Activated T-cell treated with anti-CD3 and anti-CD28 coated beads for 4 hours (primary cell): ENCODE measurements around the gene ADAMTS12.

Experiments used
- DNase-seq: peaks from one replicate; pipeline ENCODE4 v3.0.0-alpha.2; 2020

Gene ADAMTS12

DNA sequence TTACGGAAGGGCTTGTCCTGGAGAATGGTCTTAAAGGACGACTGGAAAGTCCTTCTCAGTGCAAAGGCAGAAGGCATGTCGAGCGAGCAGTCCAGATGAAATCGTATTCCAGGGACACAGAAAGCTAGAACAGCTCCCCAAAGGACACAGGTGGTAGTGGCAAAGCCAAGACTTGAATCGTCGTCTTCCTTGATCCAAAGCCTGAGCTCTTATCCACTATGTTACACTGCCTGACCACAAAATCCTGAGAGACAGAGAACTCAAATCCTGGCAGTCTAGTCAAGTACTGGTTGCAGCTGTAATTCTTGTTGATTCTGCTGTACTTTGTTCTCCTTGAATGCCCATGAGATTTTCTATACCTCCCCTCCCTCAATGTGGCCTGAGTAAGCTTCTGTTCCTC, 252.3 kb downstream of the ADAMTS12 start:
- no peak for DNase-seq

DNA sequence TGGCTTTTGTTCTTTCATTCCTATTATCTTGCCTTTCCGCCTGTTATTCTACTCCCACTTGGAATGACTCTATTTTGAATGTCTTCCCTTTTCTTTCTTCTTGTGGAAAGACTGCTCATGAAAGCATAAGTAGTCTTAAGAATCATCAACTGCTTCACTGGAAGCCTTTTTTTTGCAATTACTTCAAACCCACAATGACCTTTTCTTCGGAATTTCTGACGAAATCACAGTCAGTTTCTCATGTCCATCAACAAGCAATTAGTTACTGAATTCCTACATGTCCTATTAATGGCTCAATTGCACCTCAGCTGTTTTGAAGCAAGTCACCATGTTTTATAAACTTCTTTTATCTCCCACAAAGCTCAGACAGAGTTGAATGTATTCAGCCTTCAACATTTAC, 254.8 kb downstream of the ADAMTS12 start:
- DNase-seq: no peak

DNA sequence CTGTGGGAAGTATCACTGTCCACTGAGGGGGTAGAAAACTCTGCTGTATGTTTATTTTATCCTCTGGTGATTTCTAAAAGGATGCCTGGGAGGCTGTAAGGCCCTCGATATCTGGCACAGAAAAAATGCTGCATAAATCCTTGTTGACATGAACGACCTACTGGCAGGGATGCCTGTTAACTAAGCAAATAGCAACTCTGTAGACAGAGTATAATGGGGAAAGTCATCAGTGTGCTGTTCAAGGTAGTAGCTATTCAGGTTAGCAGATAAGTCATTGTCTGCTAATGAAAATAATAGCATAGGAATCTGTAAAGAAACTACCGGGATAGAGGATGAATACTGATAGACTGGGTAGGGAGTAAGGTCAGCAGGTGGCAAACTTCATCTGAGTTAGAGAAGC, 256.2 kb downstream of the ADAMTS12 start:
- DNase-seq: no peak

DNA sequence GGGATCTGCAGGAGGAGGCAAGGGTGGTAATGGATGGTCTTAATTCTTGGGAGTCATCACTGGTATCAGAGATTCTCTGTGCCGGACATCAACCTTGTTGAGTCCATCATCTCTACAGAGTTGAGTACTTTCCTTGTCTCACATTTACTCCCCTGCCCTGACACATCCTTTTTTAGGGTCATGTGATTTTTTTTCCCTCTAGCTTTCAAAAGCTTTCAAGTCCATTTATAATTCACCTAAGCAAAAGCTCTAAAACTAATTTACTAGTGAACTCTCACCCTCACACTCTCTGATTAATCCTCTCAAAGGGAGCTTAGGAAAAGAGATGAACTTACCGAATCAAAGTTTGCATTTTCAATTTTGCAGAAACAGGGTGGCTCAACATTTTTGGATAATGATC, 258.1 kb downstream of the ADAMTS12 start:
- no peak for DNase-seq

DNA sequence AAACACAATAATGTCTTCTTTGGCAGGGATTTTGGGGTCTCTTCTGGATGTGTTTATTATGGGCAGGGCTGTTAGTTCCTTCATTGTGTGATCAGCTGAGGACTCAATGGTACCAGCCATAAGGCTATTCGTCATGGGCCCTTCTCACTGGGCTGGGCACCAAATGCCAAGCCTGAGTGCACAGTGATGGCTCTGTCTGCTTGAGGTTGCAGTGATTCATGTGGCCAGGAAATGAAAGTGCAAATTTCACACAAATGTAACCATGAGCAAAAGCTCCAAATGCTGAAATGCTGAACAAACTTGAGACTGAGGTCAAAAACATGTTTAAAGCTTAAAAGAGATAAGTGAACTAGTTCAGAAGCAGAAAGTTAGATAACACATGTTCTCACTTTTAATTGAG, 260.0 kb downstream of the ADAMTS12 start:
- no peak for DNase-seq

DNA sequence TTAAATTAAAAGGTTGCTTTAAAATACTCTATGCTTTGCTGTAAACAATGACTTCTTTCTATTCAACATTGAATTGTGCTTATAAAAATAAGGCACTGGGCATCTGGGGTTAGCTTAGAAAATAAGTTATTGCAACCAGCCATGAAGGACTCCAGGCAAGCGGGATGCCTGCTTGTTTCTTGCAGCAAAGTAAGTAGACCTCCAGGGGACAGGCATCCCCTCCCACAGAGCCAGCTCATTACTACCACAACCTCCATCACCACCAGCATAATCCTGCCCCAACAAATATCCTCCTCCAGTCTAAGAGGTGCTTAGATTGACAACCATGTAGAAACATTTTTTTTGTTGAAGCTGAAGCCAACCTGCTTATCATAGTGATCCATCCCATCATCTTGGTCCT, 260.7 kb downstream of the ADAMTS12 start:
- DNase-seq: no peak

DNA sequence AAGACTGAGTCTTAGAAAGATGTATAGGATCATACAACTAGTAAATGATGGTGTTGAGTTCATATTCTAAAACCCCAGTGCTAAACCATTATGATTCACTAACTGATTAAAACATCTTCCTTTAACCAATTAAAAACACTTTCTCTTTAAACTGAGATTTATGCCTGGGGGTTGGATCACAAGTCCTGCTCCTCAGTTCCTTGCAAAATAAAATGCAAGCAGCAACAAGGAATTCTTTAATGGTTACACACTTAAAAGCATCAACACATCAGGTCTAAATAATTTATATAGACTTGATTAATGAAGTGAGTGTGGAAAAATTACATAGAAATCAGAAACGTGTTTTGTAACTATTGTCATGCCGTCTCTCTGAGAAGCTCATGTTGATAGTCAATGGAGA, 261.8 kb downstream of the ADAMTS12 start:
- no peak for DNase-seq

DNA sequence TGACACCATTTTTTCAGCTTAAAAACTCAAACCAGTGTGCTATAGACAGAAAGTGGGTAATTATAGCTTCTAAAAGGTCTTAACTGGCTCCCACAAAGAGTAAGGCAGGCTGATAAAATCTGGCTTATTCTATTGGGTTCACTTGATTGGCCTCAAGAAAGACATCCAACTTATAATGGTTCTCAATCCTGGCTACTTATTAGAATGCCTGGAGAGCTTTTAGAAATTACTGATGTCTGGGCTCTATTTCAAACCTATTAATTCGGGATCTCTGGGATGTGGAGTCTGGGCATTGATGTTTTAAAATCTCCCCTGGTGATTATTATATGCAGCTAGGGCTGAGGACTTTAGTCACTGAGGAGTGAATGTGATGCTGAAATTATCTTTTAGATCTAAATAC, 263.0 kb downstream of the ADAMTS12 start:
- no peak for DNase-seq

DNA sequence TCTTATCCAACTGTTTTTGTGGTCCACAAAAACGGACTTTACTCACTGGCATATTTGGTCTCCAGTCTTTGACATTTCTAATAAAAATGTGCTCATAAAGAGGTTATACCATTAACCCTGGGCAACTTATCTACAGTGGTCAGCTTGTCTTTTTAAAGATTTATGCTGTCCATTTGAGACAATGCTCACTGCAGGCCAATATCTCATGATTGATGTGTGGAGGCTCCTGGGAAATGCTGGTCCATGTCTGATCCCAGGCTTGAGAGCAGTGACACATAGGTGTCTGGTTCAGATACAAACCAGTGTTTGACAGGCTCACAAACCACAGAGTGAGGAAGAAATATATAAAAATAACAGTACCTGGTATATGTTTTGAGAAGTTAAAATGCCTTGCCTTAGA, 270.3 kb downstream of the ADAMTS12 start:
- DNase-seq: no peak

DNA sequence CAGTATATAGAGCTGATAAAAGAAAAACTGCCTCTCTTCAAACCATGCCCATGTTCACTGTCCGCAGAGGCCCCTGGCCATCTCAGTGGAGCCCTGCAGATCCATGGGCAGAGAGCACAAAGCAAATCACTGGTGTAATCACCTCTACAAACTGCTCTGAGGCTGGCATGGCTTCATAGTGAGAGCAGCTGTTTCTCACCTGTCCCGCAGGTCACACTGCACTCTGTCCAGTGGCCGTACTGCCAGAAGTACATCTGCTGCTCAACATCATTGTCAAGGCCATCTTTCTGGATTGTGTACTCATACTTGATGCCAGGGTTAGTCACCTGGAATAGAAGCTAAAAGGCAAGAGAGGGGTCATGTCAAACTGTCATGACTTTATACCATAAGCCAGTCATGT, 277.8 kb downstream of the ADAMTS12 start:
- DNase-seq: no peak

DNA sequence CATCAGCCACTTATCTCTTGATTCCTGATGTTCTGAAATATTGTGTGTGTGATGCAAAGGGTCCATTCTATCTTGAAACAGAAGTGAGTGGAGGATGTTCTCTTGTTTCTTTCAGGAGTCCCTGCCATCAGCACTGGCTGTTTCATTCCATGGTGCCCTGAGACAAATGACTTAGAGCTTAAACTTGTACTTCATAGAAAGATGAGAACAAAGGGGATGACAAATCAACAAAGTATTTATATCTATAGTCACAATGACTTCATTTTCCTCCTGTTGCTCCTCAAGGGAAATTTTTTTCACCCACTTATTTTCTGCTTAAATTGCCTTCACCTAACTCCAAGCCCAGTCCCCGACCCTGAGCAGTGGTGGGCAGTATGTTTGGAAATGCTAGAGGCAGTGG, 279.4 kb downstream of the ADAMTS12 start:
- no peak for DNase-seq

DNA sequence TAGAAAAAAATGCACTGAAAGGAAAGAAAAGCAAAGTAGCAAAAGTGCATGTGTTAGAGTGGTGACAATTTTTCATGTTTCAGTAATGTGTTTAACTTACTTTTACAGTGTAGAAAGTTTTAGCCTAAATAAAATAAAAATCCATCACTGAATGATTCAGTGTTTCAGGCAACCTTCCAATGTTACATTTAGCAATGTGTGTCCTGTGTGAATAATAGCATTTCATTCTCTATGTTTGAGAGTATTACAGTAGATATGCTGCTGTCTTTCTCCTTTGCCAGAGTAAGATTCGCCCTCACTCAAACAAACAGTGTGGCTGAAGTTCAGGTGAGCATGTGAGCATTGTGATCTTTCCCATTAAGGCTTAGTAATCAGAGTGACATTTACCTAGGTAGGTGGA, 279.9 kb downstream of the ADAMTS12 start:
- no peak for DNase-seq

DNA sequence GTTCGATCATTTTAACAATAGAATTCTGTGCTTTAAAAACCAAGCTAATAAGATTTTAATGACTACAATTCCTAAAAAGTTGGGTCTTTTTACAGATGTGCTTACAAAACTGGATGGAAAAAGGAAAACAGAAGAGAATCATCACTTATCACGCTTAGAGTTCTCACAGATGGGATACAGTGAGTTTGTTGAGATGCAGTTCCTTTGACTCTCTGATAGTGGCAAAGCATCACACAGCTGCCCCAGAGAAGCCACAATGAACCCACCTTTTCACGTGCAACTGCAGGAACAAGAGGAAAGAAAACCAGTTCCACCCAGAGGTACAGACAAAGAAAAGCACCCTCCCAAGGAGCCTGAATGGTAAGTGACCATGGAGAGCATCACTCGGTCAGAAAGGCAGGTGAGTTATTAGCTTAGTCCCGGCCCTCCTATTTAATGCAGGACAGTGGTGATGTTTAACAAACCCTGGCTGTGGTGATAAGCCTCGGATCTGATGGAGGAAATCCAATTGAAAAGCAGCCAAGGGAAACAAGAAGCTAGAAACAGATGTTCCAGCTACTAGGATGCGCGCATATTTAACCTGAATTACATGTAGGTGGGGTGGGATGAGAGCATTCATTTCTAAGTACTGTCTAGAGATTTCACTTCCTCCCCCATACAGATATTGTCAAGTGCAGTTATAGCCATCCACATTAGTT, 283.3 kb downstream of the ADAMTS12 start:
- no peak for DNase-seq

DNA sequence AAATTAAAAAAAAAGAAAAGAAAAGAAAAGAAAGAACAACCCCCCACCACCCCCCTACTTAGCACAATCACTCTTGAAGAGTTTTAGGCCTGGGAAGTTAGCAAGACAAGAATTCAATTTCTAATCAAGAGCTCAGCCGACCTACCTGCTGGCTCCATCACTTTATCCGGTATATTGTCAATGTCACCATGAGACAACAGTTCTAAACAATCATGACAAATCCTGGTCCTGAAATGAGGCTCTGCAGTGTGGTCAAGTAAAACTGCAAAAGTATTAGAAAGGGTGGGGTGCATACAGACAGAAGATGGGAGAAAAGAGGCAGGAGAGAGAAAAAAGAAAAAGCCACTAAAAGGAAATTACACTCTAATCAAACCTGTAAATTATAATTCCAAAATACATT, 287.3 kb downstream of the ADAMTS12 start:
- DNase-seq: no peak

DNA sequence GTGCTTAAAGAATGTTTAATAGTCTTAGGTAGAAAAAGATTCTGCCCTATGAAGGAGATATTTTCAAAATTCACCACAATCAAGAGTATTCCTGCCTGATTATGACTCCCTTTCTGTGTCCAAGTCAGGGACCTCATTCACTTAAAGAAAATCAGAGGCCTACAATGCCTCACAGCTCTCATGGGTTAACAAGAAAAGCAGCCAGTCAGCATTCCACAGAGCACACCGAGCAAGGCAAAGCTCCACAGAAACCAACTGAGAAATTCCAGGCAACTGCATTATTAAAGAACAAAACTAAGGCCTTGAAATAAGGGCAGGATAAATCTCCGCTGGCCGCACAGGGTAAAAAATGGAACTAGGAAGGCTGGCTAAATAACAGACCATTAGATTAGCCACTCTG, 289.9 kb downstream of the ADAMTS12 start:
- DNase-seq: no peak

DNA sequence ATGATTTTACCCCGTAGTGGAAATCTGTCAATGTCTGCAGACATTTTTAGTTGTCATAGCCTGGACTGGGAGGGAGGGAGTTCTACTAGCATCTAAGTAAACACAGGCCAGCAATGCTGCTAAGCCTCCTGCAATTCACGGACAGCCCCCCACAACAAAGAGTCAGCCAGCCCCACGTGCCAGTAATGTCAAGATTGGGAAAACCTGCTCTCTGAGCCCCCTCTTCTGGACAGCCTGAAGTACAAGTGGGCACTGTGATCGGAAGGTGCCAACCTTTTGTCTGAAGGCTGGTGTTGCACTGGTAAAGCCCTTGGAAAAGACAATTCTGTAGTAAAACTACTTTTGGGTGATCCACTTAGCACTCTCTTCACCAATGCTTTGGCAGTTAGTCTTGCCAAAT, 296.5 kb downstream of the ADAMTS12 start:
- DNase-seq: no peak

DNA sequence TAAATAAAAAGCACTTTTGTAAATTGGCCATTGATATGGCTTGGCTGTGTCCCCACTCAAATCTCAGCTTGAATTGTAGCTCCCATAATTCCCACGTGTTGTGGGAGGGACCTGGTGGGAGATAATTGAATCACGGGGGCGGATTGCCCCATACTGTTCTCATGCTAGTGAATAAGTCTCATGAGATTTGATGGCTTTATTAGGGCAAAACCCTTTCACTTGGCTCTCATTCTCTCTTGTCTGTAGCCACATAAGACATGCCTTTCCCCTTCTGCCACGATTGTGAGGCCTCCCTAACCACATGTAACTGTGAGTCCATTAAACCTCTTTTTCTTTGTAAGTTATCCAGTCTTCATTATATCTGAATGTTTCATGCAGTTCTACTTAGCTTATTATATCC, 297.8 kb downstream of the ADAMTS12 start:
- DNase-seq: no peak

DNA sequence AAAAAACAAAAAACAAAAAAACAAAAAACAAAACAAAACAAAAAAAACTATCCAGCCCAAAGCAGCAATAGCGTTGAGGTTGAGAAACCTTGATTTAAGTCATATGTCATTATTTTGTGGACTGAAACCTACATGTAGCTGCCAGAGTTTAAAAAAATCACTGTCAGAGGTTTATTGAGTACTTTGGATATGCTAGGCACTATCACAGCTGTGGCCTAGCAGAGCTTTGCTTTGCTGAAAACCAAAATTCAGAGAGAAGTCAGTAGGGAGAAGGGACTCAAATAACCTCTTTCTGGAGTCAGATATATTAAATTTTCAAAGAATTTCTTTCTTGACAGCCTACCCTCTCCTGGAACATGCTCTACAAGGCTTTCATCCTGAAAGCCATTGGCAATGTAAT, 299.5 kb downstream of the ADAMTS12 start:
- DNase-seq: no peak

DNA sequence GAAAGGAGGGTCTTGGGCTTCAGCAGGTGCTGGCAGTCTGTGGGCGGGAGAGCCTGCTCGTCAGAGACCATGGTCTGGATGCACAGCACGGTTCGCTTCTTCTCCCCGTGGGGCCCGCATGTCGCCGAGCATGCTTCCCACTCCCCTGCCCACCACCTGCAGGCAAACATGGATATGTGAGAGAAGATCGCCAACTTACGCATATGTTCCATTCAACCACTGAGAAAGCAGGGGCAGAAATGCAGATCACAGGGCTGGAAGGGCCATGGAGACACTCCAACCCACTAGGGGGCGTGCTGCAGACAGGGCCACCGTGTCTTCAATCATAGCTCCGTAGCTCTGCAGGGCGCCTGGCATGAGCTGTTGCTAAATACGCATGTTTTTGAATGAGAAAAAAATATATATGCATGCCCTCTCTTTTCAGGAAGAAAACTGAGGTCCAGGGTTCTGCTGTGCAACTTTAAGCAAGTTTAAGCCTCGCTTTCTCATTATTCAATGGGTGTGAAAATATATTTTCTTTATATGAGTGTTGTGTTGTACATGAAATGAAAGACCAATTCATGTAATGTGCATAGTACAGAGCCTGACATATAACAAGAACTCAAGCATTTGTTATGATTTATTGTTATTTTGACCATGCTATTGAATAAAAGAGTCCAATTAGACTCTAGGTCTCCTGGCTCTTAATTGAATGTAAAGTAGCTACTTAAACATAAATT, 303.0 kb downstream of the ADAMTS12 start:
- no peak for DNase-seq

DNA sequence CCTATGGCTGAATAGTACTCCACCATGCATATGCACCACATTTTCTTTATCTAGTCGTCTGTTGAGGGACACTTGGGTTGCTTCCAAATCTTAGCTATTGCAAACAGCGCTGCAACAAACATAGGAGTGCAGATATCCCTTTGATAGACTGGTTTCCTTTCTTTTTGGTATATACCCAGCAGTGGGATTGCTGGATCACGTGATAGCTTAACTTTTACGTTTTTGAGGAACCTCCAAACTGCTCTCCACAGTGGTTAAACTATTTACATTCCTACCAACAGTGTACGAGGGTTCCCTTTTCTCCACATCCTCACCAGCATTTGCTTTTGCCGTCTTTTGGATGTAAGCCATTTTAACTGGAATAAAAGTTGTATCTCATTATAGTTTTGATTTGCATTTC, 308.5 kb downstream of the ADAMTS12 start:
- no peak for DNase-seq

DNA sequence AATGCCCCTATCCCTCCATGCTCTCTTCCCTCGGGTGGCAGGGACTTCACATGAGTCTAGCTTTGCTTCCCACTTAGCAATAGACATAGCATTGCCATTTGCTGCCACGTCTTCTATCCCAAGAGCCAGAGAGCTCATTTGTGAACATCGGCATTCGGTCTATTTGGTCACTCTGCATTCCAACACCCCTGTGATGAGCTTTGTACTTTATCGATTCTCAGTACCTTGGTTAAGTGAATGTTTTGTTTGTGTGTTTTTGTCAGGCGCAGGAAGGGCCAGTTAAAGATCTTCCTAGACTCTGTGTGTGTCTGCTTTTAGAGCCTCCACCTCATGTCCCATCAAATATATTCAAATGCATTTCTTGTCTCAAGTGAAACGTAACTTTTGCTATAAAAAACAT, 309.4 kb downstream of the ADAMTS12 start:
- DNase-seq: no peak

DNA sequence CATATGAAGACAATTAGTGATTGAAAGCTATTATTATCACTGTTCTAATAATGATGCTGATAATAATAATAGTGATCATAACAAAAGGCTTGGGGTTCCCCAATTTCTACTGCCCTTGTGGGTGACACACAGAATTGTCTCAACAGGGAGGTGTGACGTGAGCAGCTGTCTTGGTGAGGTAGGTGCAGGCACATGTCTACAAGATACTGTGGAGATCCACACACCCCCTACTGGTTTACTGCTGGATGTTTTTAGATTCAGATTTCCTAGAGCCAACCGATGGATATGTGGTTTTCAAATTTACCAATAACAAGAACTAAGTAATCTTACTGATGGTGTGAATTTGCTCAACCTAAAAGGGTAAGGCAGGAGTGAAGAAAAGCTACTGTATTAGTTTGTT, 312.0 kb downstream of the ADAMTS12 start:
- DNase-seq: no peak

DNA sequence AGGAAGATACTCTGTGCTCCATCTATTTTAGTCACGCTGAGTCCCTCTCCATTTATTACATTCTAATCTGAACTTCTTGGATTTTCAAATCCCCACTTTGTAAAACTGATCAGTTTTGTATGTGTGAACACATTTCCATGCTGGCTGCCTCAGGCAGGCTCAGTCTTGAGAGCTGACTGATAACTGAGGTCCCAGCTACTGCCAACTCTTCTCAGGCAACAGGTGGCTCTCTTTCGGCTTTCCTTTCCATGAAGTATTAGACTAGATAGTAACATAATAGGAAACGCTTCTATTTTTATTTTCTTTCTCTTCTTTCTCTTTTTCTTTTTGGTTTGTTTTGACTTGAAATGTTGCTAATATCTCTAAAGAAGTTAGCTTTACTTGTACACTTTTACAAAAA, 312.6 kb downstream of the ADAMTS12 start:
- no peak for DNase-seq

DNA sequence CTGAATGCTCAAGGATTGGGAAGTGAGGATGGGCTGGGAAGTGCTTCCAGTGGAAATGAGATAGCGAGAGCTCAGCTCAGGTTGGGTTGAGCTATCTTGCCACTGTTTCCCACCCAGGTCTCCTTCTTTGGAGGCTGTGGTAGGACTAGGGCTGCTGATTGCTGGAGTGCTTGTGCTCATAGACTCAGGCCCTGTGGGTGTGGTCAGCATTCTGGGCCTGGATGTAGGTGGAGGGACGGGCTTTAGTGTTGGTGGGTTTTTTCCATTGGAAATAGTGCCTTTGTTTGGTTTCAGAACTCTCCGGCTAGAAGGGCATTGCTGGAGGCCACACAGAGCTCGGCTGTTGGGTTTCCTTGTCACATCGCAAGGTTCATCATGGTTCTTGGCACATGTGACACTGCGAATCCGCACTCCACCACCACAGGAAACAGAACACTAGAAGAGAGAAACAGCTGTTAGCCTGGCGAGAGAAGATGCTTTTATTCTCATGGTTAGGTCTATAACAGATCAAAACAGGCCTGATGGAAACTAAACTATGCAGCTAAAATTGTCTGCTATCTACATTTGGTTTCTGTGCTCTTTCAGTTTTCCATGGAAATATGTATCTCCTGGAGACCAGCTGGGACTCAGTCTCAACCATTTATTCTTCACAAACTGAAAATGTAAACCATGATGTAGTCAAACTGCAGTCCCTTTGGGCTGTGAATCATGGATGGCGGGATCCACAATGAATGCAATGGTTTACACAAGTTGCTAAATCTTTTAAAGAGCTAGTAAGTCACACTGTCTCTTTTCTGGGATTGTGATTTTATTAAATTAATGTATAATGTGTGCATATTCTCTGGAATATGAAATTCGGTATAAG, 314.8 kb downstream of the ADAMTS12 start:
- DNase-seq: no peak
